ENCODE measurements around the gene ABCF1. TPM values are rescaled to one million over a fixed set of nuclear protein-coding genes. Genes with fewer than 3 reads are reported as not detected.

Gene ABCF1
- total and polyA plus RNA-seq, 4 donors = 20.4 to 33.9 (median 26.1) TPM

GRCh38 chr6:30598912-30599624 is 27.8 kb downstream of the ABCF1 start:
- Histone ChIP-seq H3K4me3 (ENCODE audit: low read depth in 1 of 3, low read length in 3 of 3) (no peak overlapping the region), H3K9me3 (ENCODE audit: control insufficient read depth in 4 of 4, low read length in 3 of 4) (no peaks in the 10 kb centered on the region), H3K27ac (ENCODE audit: low read depth in 1 of 2, low read length in 2 of 2) (no peak overlapping the region), H3K4me1 (ENCODE audit: control insufficient read depth in 4 of 4, insufficient read depth in 4 of 4, low read length in 3 of 4) (peaks cover 0 to 4% (median 0%) of the 10 kb centered on the region in 4 donors), H3K36me3 (ENCODE audit: control insufficient read depth in 4 of 4, insufficient read depth in 3 of 4, low read depth in 1 of 4, low read length in 3 of 4) (peaks cover 15 to 41% (median 34%) of the 10 kb centered on the region in 4 donors), H3K9ac (ENCODE audit: low read depth in 1 of 2, low read length in 2 of 2) (no peak overlapping the region), H3K27me3 (ENCODE audit: control insufficient read depth in 4 of 4, insufficient read depth in 4 of 4, low read length in 3 of 4) (no peaks in the 10 kb centered on the region)
- WGBS = 65% methylated on average over 12 of the region's 12 CpGs
- TF ChIP-seq MAX (IDR thresholded peaks at IDR 0.05) = no peak
- TF ChIP-seq FOXA1 (IDR thresholded peaks at IDR 0.05) = no peak
- no peak for TF ChIP-seq HNF4G (IDR thresholded peaks at IDR 0.05)
- TF ChIP-seq FOXA2 (IDR thresholded peaks at IDR 0.05) = no peak
- no peak for TF ChIP-seq TAF1 (conservative IDR thresholded peaks at IDR 0.05)
- TF ChIP-seq CTCF (IDR thresholded peaks at IDR 0.05; ENCODE audit: low read depth, low read length, missing input control) = no peak
- TF ChIP-seq RXRA (IDR thresholded peaks at IDR 0.05) = no peak
- no peak for TF ChIP-seq SP1 (IDR thresholded peaks at IDR 0.05)
- TF ChIP-seq HNF4A (conservative IDR thresholded peaks at IDR 0.05) = no peak
- no peak for TF ChIP-seq EGR1 (IDR thresholded peaks at IDR 0.05; ENCODE audit: low read depth in 2 of 2)
- TF ChIP-seq ATF3 (IDR thresholded peaks at IDR 0.05) = no peak
- TF ChIP-seq, protein P1, sequence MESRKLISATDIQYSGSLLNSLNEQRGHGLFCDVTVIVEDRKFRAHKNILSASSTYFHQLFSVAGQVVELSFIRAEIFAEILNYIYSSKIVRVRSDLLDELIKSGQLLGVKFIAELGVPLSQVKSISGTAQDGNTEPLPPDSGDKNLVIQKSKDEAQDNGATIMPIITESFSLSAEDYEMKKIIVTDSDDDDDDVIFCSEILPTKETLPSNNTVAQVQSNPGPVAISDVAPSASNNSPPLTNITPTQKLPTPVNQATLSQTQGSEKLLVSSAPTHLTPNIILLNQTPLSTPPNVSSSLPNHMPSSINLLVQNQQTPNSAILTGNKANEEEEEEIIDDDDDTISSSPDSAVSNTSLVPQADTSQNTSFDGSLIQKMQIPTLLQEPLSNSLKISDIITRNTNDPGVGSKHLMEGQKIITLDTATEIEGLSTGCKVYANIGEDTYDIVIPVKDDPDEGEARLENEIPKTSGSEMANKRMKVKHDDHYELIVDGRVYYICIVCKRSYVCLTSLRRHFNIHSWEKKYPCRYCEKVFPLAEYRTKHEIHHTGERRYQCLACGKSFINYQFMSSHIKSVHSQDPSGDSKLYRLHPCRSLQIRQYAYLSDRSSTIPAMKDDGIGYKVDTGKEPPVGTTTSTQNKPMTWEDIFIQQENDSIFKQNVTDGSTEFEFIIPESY (IDR thresholded peaks at IDR 0.05) = no peak
- TF ChIP-seq YY1 (IDR thresholded peaks at IDR 0.05) = no peak
- no peak for DNase-seq (ENCODE audit: low spot score)

DNA sequence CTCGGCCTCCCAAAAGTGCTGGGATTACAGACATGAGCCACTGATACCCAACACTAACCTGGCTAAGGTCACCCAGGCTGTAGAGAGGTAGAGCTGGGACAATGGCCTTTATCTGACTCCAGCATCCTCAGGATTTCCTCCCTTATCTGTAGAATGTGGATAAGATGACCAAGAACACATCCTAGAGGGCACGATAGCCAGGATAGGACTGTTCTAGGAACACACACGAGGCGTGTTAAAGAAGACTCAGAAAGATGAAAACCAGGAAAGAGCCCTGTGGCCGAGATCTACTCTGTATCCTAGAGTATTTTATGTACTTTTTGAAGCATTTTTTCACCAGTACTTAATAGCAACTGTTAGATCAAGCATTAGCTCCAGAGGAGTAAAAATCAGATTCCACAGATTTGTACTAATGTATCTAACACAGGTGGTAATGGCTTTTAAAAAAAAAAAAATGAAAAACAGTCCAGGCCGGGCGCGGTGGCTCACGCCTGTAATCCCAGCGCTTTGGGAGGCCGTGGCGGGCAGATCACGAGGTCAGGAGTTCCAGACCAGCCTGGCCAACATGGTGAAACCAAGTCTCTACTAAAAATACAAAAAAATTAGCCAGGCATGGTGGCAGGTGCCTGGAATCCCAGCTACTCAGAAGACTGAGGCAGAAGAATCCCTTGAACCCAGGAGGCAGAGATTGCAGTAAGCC is 28.5 kb downstream of the ABCF1 start:
- no peak for DNase-seq (ENCODE audit: low spot score)
- Histone ChIP-seq H3K27ac (ENCODE audit: low read depth in 1 of 2, low read length in 2 of 2) (no peak overlapping the region), H3K9me3 (ENCODE audit: control insufficient read depth in 4 of 4, low read length in 3 of 4) (no peaks in the 10 kb centered on the region), H3K9ac (ENCODE audit: low read depth in 1 of 2, low read length in 2 of 2) (no peak overlapping the region), H3K4me1 (ENCODE audit: control insufficient read depth in 4 of 4, insufficient read depth in 4 of 4, low read length in 3 of 4) (peaks cover 0 to 4% (median 0%) of the 10 kb centered on the region in 4 donors), H3K4me3 (ENCODE audit: low read depth in 1 of 3, low read length in 3 of 3) (no peak overlapping the region), H3K36me3 (ENCODE audit: control insufficient read depth in 4 of 4, insufficient read depth in 3 of 4, low read depth in 1 of 4, low read length in 3 of 4) (peaks cover 20 to 44% (median 38%) of the 10 kb centered on the region in 4 donors), H3K27me3 (ENCODE audit: control insufficient read depth in 4 of 4, insufficient read depth in 4 of 4, low read length in 3 of 4) (no peaks in the 10 kb centered on the region)
- WGBS = 79% methylated on average over 13 of the region's 13 CpGs
- TF ChIP-seq FOXA1 (IDR thresholded peaks at IDR 0.05) = no peak
- TF ChIP-seq NR2F2 (IDR thresholded peaks at IDR 0.05) = no peak
- TF ChIP-seq, protein P2, sequence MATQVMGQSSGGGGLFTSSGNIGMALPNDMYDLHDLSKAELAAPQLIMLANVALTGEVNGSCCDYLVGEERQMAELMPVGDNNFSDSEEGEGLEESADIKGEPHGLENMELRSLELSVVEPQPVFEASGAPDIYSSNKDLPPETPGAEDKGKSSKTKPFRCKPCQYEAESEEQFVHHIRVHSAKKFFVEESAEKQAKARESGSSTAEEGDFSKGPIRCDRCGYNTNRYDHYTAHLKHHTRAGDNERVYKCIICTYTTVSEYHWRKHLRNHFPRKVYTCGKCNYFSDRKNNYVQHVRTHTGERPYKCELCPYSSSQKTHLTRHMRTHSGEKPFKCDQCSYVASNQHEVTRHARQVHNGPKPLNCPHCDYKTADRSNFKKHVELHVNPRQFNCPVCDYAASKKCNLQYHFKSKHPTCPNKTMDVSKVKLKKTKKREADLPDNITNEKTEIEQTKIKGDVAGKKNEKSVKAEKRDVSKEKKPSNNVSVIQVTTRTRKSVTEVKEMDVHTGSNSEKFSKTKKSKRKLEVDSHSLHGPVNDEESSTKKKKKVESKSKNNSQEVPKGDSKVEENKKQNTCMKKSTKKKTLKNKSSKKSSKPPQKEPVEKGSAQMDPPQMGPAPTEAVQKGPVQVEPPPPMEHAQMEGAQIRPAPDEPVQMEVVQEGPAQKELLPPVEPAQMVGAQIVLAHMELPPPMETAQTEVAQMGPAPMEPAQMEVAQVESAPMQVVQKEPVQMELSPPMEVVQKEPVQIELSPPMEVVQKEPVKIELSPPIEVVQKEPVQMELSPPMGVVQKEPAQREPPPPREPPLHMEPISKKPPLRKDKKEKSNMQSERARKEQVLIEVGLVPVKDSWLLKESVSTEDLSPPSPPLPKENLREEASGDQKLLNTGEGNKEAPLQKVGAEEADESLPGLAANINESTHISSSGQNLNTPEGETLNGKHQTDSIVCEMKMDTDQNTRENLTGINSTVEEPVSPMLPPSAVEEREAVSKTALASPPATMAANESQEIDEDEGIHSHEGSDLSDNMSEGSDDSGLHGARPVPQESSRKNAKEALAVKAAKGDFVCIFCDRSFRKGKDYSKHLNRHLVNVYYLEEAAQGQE (IDR thresholded peaks at IDR 0.05) = no peak
- TF ChIP-seq RAD21 (IDR thresholded peaks at IDR 0.05) = no peak
- no peak for TF ChIP-seq TAF1 (conservative IDR thresholded peaks at IDR 0.05)
- TF ChIP-seq SP1 (IDR thresholded peaks at IDR 0.05) = no peak
- TF ChIP-seq ATF3 (IDR thresholded peaks at IDR 0.05) = no peak
- no peak for TF ChIP-seq GABPA (IDR thresholded peaks at IDR 0.05 in 1 of 2, conservative IDR thresholded peaks at IDR 0.05 in 1 of 2)
- no peak for TF ChIP-seq HNF4G (IDR thresholded peaks at IDR 0.05)
- no peak for TF ChIP-seq HNF4A (conservative IDR thresholded peaks at IDR 0.05)
- TF ChIP-seq EGR1 (IDR thresholded peaks at IDR 0.05; ENCODE audit: low read depth in 2 of 2) = no peak
- TF ChIP-seq CTCF (IDR thresholded peaks at IDR 0.05; ENCODE audit: low read depth, low read length, missing input control) = no peak
- no peak for TF ChIP-seq YY1 (IDR thresholded peaks at IDR 0.05)
- TF ChIP-seq RXRA (IDR thresholded peaks at IDR 0.05) = no peak
- TF ChIP-seq JUND (IDR thresholded peaks at IDR 0.05) = no peak

All from liver (tissue), 9 donors.